ENCODE data around the gene HK1.
A peak's percentile ranks its signal among the peaks of the same experiment; 100 is the strongest.
"Not testable (repeated sequence)": the region's sequence is repeated elsewhere in the genome, so short reads cannot be mapped to it uniquely, and the experiment has no call there.

The HK1 gene

GRCh38 chr10:69446229-69446628 is 167.9 kb downstream of the HK1 start:
- Histone ChIP-seq H3K79me2 (ENCODE audit: control insufficient read depth, insufficient read depth, low read length) (no peaks in the 10 kb centered on the region), H3K9ac (ENCODE audit: low read length) (no peak overlapping the region), H3K27me3 (ENCODE audit: insufficient read depth, low read length, poor library complexity) (no peaks in the 10 kb centered on the region), H3K23ac (ENCODE audit: low read length) (no peak overlapping the region), H2AK5ac (ENCODE audit: low read length) (no peak overlapping the region), H3K79me1 (ENCODE audit: low read length) (no peaks in the 10 kb centered on the region), H2BK5ac (ENCODE audit: low read length) (no peak overlapping the region), H3K4me3 (ENCODE audit: low read length) (no peak overlapping the region), H4K5ac (ENCODE audit: low read length) (no peak overlapping the region), H2BK120ac (ENCODE audit: low read depth, low read length) (no peak overlapping the region), H3K56ac (ENCODE audit: low read length) (no peak overlapping the region), H3K4me2 (ENCODE audit: low read length) (no peak overlapping the region), H4K8ac (ENCODE audit: low read depth, low read length) (no peak overlapping the region), H3K4ac (ENCODE audit: low read depth, low read length) (no peak overlapping the region), H3K27ac (ENCODE audit: low read depth, low read length) (no peak overlapping the region), H3K36me3 (ENCODE audit: control insufficient read depth, insufficient read depth, low read length) (no peaks in the 10 kb centered on the region), H2BK15ac (replicated peaks; ENCODE audit: low read depth) (no peak overlapping the region), H3K4me1 (ENCODE audit: control insufficient read depth, low read depth, low read length) (peaks cover 4% of the 10 kb centered on the region), H3K18ac (ENCODE audit: low read length) (no peak overlapping the region)
- DNase-seq, result no peak

DNA sequence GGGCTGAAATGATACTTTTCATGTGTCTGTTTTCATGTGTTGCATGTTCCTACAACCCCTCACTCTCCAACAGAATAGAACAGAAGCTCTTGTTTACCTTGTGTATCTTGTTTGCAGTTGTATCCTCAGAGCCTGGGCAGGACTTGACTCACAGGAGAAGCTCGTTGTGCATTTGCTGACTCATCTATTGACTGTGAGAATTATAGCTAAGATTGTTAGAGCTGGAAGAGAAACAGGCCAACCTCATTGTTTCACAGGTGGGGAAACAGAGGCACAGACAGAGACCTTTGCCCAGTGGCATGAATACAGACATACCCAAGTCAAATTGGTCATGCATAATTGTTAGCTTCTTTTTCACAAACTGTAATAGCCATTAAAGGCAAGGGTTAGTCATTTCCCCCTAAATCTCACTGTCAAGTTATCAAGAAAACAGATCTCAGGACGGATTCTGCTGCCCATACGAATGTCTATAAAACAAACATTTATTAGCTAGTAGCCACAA is 168.4 kb downstream of the HK1 start:
- Histone ChIP-seq H2BK120ac (ENCODE audit: low read depth, low read length) (no peak overlapping the region), H3K79me1 (ENCODE audit: low read length) (no peaks in the 10 kb centered on the region), H3K56ac (ENCODE audit: low read length) (no peak overlapping the region), H2AK5ac (ENCODE audit: low read length) (no peak overlapping the region), H3K79me2 (ENCODE audit: control insufficient read depth, insufficient read depth, low read length) (no peaks in the 10 kb centered on the region), H3K27me3 (ENCODE audit: insufficient read depth, low read length, poor library complexity) (no peaks in the 10 kb centered on the region), H3K4me3 (ENCODE audit: low read length) (no peak overlapping the region), H3K27ac (ENCODE audit: low read depth, low read length) (no peak overlapping the region), H4K8ac (ENCODE audit: low read depth, low read length) (no peak overlapping the region), H2BK15ac (replicated peaks; ENCODE audit: low read depth) (no peak overlapping the region), H4K5ac (ENCODE audit: low read length) (no peak overlapping the region), H3K4ac (ENCODE audit: low read depth, low read length) (no peak overlapping the region), H3K4me1 (ENCODE audit: control insufficient read depth, low read depth, low read length) (peaks cover 4% of the 10 kb centered on the region), H3K9ac (ENCODE audit: low read length) (no peak overlapping the region), H3K23ac (ENCODE audit: low read length) (no peak overlapping the region), H3K18ac (ENCODE audit: low read length) (no peak overlapping the region), H3K4me2 (ENCODE audit: low read length) (no peak overlapping the region), H3K36me3 (ENCODE audit: control insufficient read depth, insufficient read depth, low read length) (no peaks in the 10 kb centered on the region), H2BK5ac (ENCODE audit: low read length) (no peak overlapping the region)
- no CpG with 5 or more reads among the region's 3 CpGs for WGBS (ENCODE audit: extremely low coverage, insufficient coverage, low lambda C conversion rate)
- no peak for DNase-seq

GRCh38 chr10:69449841-69450240 is 171.5 kb downstream of the HK1 start:
- H3K18ac ChIP-seq (ENCODE audit: low read length), result no peak overlapping the region
- H2AK5ac ChIP-seq (ENCODE audit: low read length), result no peak overlapping the region
- H2BK15ac ChIP-seq (replicated peaks; ENCODE audit: low read depth), result no peak overlapping the region
- H4K8ac ChIP-seq (ENCODE audit: low read depth, low read length), result no peak overlapping the region
- H3K27ac ChIP-seq (ENCODE audit: low read depth, low read length), result no peak overlapping the region
- H3K23ac ChIP-seq (ENCODE audit: low read length), result no peak overlapping the region
- no peak overlapping the region for H3K4ac ChIP-seq (ENCODE audit: low read depth, low read length)
- H3K27me3 ChIP-seq (ENCODE audit: insufficient read depth, low read length, poor library complexity), result peaks cover 6% of the 10 kb centered on the region
- no peak overlapping the region for H4K5ac ChIP-seq (ENCODE audit: low read length)
- H3K4me3 ChIP-seq (ENCODE audit: low read length), result no peak overlapping the region
- no peak overlapping the region for H2BK120ac ChIP-seq (ENCODE audit: low read depth, low read length)
- H3K4me1 ChIP-seq (ENCODE audit: control insufficient read depth, low read depth, low read length), result peaks cover 4% of the 10 kb centered on the region
- H3K36me3 ChIP-seq (ENCODE audit: control insufficient read depth, insufficient read depth, low read length), result no peaks in the 10 kb centered on the region
- DNase-seq, result peak; percentile 90
- no peak overlapping the region for H3K9ac ChIP-seq (ENCODE audit: low read length)
- no peaks in the 10 kb centered on the region for H3K79me2 ChIP-seq (ENCODE audit: control insufficient read depth, insufficient read depth, low read length)
- no peak overlapping the region for H2BK5ac ChIP-seq (ENCODE audit: low read length)
- no peaks in the 10 kb centered on the region for H3K79me1 ChIP-seq (ENCODE audit: low read length)
- no peak overlapping the region for H3K4me2 ChIP-seq (ENCODE audit: low read length)
- no CpG with 5 or more reads among the region's 1 CpG for WGBS (ENCODE audit: extremely low coverage, insufficient coverage, low lambda C conversion rate)
- peak overlapping the region; percentile 62 for H3K56ac ChIP-seq (ENCODE audit: low read length)

DNA sequence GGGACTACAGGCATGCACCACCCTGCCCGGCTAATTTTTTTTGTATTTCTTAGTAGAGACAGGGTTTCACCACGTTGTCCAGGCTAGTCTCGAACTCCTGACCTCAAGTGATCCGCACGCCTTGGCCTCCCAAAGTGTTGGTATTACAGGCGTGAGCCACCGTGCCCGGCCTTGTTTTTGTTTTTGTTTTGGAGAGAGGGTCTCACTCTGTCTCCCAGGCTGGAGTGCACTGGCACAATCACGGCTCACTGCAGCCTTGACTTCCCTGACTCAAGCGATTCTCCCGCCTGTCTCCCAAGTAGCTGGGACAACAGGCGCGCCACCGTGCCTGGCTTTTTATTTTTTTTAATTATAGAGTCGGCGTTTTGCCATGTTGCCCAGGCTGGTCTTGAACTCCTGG is 172.1 kb downstream of the HK1 start:
- not testable (repeated sequence) for H2BK120ac ChIP-seq (ENCODE audit: low read depth, low read length); H3K79me1 ChIP-seq (ENCODE audit: low read length); H3K27ac ChIP-seq (ENCODE audit: low read depth, low read length); H3K23ac ChIP-seq (ENCODE audit: low read length); H3K9ac ChIP-seq (ENCODE audit: low read length); H3K4ac ChIP-seq (ENCODE audit: low read depth, low read length); H4K8ac ChIP-seq (ENCODE audit: low read depth, low read length); H3K4me1 ChIP-seq (ENCODE audit: control insufficient read depth, low read depth, low read length); H3K79me2 ChIP-seq (ENCODE audit: control insufficient read depth, insufficient read depth, low read length); H3K56ac ChIP-seq (ENCODE audit: low read length); H3K4me2 ChIP-seq (ENCODE audit: low read length); H3K36me3 ChIP-seq (ENCODE audit: control insufficient read depth, insufficient read depth, low read length); H2BK5ac ChIP-seq (ENCODE audit: low read length); H2BK15ac ChIP-seq (replicated peaks; ENCODE audit: low read depth); DNase-seq; H4K5ac ChIP-seq (ENCODE audit: low read length); H3K27me3 ChIP-seq (ENCODE audit: insufficient read depth, low read length, poor library complexity); H3K4me3 ChIP-seq (ENCODE audit: low read length); H3K18ac ChIP-seq (ENCODE audit: low read length); H2AK5ac ChIP-seq (ENCODE audit: low read length)
- WGBS (ENCODE audit: extremely low coverage, insufficient coverage, low lambda C conversion rate), result no CpG with 5 or more reads among the region's 16 CpGs

DNA sequence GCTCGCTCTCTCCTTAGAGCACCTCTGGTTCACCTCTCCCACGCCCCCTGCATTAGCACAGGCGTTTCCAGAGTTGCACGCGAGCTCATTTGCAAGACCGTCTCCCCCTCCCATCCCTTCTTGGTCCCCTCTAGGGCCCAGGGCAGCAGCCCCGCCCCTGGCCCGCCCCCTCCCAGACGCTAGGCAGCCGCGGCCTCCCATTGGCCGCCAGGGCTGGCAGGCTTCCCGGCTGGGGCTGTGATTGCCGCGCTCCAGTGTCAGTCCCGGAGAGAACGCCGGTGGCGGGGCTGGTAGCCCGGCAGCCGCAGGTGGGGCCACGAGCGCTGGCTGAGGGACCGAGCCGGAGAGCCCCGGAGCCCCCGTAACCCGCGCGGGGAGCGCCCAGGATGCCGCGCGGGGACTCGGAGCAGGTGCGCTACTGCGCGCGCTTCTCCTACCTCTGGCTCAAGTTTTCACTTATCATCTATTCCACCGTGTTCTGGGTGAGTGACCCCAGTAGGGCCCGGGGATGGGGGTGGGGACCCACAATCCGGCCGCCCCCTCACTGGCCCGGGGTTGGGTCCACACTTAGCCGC is 173.0 kb downstream of the HK1 start, which contains the start of gene TSPAN15:
TSPAN15 (plus strand) TSS at position 257 of the 575 bp plus-strand sequence; CDS start at position 387, 130 bp downstream.
- Histone ChIP-seq H3K9ac (ENCODE audit: low read length) (peak within 1 kb of the TSS; percentile 44), H3K4me2 (ENCODE audit: low read length) (peak within 1 kb of the TSS; percentile 96), H4K5ac (ENCODE audit: low read length) (no peak within 1 kb of the TSS), H2BK15ac (replicated peaks; ENCODE audit: low read depth) (no peak within 1 kb of the TSS), H2BK120ac (ENCODE audit: low read depth, low read length) (no peak within 1 kb of the TSS), H3K56ac (ENCODE audit: low read length) (peak within 1 kb of the TSS; percentile 74), H3K27me3 (ENCODE audit: insufficient read depth, low read length, poor library complexity) (peaks cover 6% of the 10 kb centered on the region), H3K18ac (ENCODE audit: low read length) (no peak within 1 kb of the TSS), H3K36me3 (ENCODE audit: control insufficient read depth, insufficient read depth, low read length) (no peaks in the 10 kb centered on the region), H3K4me1 (ENCODE audit: control insufficient read depth, low read depth, low read length) (peaks cover 4% of the 10 kb centered on the region), H3K23ac (ENCODE audit: low read length) (no peak within 1 kb of the TSS), H3K4me3 (ENCODE audit: low read length) (peak within 1 kb of the TSS; percentile 57), H3K79me1 (ENCODE audit: low read length) (no peaks in the 10 kb centered on the region), H2AK5ac (ENCODE audit: low read length) (no peak within 1 kb of the TSS), H3K79me2 (ENCODE audit: control insufficient read depth, insufficient read depth, low read length) (no peaks in the 10 kb centered on the region), H2BK5ac (ENCODE audit: low read length) (no peak within 1 kb of the TSS), H3K27ac (ENCODE audit: low read depth, low read length) (no peak within 1 kb of the TSS), H3K4ac (ENCODE audit: low read depth, low read length) (no peak within 1 kb of the TSS), H4K8ac (ENCODE audit: low read depth, low read length) (no peak within 1 kb of the TSS)
- no CpG with 5 or more reads among the region's 45 CpGs for WGBS (ENCODE audit: extremely low coverage, insufficient coverage, low lambda C conversion rate)
- peak; percentile 95 for DNase-seq

Data from mesendoderm (in vitro differentiated cells).